NB4 (cell line): ENCODE measurements around the gene VEGFB.

Experiments used
- POLR2A ChIP-seq: IDR thresholded peaks from 2 replicates; pipeline ENCODE4 v1.6.1; 2011; ENCODE audit warnings: mild to moderate bottlenecking; ENCODE audit not compliant: insufficient read length; ENCODE audit errors: extremely low read depth
- TF ChIP-seq, protein P1 (sequence below): IDR thresholded peaks from one replicate; pipeline ENCODE4 v1.5.1; 2012; ENCODE audit warnings: low read depth, low read length

- TF ChIP-seq, protein P1, sequence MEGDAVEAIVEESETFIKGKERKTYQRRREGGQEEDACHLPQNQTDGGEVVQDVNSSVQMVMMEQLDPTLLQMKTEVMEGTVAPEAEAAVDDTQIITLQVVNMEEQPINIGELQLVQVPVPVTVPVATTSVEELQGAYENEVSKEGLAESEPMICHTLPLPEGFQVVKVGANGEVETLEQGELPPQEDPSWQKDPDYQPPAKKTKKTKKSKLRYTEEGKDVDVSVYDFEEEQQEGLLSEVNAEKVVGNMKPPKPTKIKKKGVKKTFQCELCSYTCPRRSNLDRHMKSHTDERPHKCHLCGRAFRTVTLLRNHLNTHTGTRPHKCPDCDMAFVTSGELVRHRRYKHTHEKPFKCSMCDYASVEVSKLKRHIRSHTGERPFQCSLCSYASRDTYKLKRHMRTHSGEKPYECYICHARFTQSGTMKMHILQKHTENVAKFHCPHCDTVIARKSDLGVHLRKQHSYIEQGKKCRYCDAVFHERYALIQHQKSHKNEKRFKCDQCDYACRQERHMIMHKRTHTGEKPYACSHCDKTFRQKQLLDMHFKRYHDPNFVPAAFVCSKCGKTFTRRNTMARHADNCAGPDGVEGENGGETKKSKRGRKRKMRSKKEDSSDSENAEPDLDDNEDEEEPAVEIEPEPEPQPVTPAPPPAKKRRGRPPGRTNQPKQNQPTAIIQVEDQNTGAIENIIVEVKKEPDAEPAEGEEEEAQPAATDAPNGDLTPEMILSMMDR = no peak
- no peak for TF ChIP-seq POLR2A
Measured at GRCh38 chr11:64254326-64254725, 19.9 kb downstream of the VEGFB start.
